ENCODE data around the gene RPRD1B. TPM values are rescaled to one million over a fixed set of nuclear protein-coding genes. Genes with fewer than 3 reads are reported as not detected.

Gene RPRD1B
- total and polyA plus RNA-seq, 2 experiments from 2014 or later, result 7.3 to 24.3 TPM

- Mint-ChIP-seq H3K4me3 (no peak overlapping the region), H3K36me3 (ENCODE audit: low read depth) (no peaks in the 10 kb centered on the region), H3K4me1 (peaks cover 6% of the 10 kb centered on the region; the same call in 2 of the 3 replicates), H3K27me3 (ENCODE audit: insufficient read depth, low read depth, poor library complexity) (peaks cover 4% of the 10 kb centered on the region), H3K27ac (no peak overlapping the region), H3K9me3 (no peaks in the 10 kb centered on the region)
- Histone ChIP-seq H3K27ac (ENCODE audit: low read depth) (no peak overlapping the region), H3K79me2 (replicated peaks; ENCODE audit: insufficient read depth) (no peaks in the 10 kb centered on the region), H2AFZ (no peak overlapping the region), H3K4me1 (ENCODE audit: insufficient read depth) (no peaks in the 10 kb centered on the region), H3K27me3 (ENCODE audit: insufficient read depth) (no peaks in the 10 kb centered on the region), H3F3A (replicated peaks; ENCODE audit: low read depth) (0 out of 2 replicates have a peak, but pooled peaks cover 2% of the 10 kb centered on the region), H3K4me3 (no peak overlapping the region), H3K4me2 (no peak overlapping the region), H4K20me1 (replicated peaks; ENCODE audit: insufficient read depth) (no peaks in the 10 kb centered on the region), H3K36me3 (ENCODE audit: insufficient read depth) (no peaks in the 10 kb centered on the region), H3K9me2 (ENCODE audit: insufficient read depth) (no peaks in the 10 kb centered on the region)
- no peak for DNase-seq (ENCODE audit: low spot score)
- no peak for TF ChIP-seq POLR2AphosphoS5 (IDR thresholded peaks at IDR 0.05; ENCODE audit: low read depth)
- no peak for TF ChIP-seq STAT1 (IDR thresholded peaks at IDR 0.05; ENCODE audit: unreplicated experiment)
- no peak for TF ChIP-seq CREB1 (CRISPR knock-in tag; IDR thresholded peaks at IDR 0.05; ENCODE audit: low read depth)
- TF ChIP-seq ZNF114 (CRISPR knock-in tag; IDR thresholded peaks at IDR 0.05), result no peak
- no peak for TF ChIP-seq ZNF331 (CRISPR knock-in tag; IDR thresholded peaks at IDR 0.05; ENCODE audit: low read depth)
- ATAC-seq, result no peak
Observed at GRCh38 chr20:38126932-38127621, 93.5 kb downstream of the RPRD1B start.

GRCh38 chr20:38127920-38128528 lies 94.5 kb downstream of the RPRD1B start:
- no peak overlapping the region for H2AFZ ChIP-seq
- H3K9me2 ChIP-seq (ENCODE audit: insufficient read depth), result no peaks in the 10 kb centered on the region
- H3K36me3 Mint-ChIP-seq (ENCODE audit: low read depth), result no peaks in the 10 kb centered on the region
- peaks cover 4% of the 10 kb centered on the region; the same call in 2 of the 3 replicates for H3K4me1 Mint-ChIP-seq
- no peak for ATAC-seq
- no peak overlapping the region for H3K4me3 Mint-ChIP-seq
- no peak for DNase-seq (ENCODE audit: low spot score)
- no peaks in the 10 kb centered on the region for H3K27me3 ChIP-seq (ENCODE audit: insufficient read depth)
- no peaks in the 10 kb centered on the region for H4K20me1 ChIP-seq (replicated peaks; ENCODE audit: insufficient read depth)
- H3K79me2 ChIP-seq (replicated peaks; ENCODE audit: insufficient read depth), result no peaks in the 10 kb centered on the region
- no peak overlapping the region for H3K27ac Mint-ChIP-seq
- no peak overlapping the region for H3K27ac ChIP-seq (ENCODE audit: low read depth)
- H3K27me3 Mint-ChIP-seq (ENCODE audit: insufficient read depth, low read depth, poor library complexity), result no peaks in the 10 kb centered on the region
- 0 out of 2 replicates have a peak, but pooled peaks cover 2% of the 10 kb centered on the region for H3F3A ChIP-seq (replicated peaks; ENCODE audit: low read depth)
- no peaks in the 10 kb centered on the region for H3K9me3 Mint-ChIP-seq
- H3K4me1 ChIP-seq (ENCODE audit: insufficient read depth), result no peaks in the 10 kb centered on the region
- no peak overlapping the region for H3K4me3 ChIP-seq
- H3K4me2 ChIP-seq, result no peak overlapping the region
- no peaks in the 10 kb centered on the region for H3K36me3 ChIP-seq (ENCODE audit: insufficient read depth)
- no peak for TF ChIP-seq ZNF462 (CRISPR knock-in tag; IDR thresholded peaks at IDR 0.05)
- no peak for TF ChIP-seq CREB1 (CRISPR knock-in tag; IDR thresholded peaks at IDR 0.05; ENCODE audit: low read depth)
- no peak for TF ChIP-seq JUNB (IDR thresholded peaks at IDR 0.05; ENCODE audit: unreplicated experiment)
- TF ChIP-seq REST (IDR thresholded peaks at IDR 0.05; ENCODE audit: unreplicated experiment), result no peak
- no peak for TF ChIP-seq ZNF331 (CRISPR knock-in tag; IDR thresholded peaks at IDR 0.05; ENCODE audit: low read depth)
- no peak for TF ChIP-seq STAT1 (IDR thresholded peaks at IDR 0.05; ENCODE audit: unreplicated experiment)
- TF ChIP-seq NANOG (IDR thresholded peaks at IDR 0.05; ENCODE audit: borderline replicate concordance), result no peak
- no peak for TF ChIP-seq EZH2 (IDR thresholded peaks at IDR 0.05; ENCODE audit: low read depth, unreplicated experiment)
